Measurements from ENCODE around the gene SHISA6. TPM values are rescaled to one million over a fixed set of nuclear protein-coding genes. Genes with fewer than 3 reads are reported as not detected.

The SHISA6 gene
- total and polyA plus RNA-seq, 11 donors, result 0.16 to 1.0 (median 0.29) TPM

DNA sequence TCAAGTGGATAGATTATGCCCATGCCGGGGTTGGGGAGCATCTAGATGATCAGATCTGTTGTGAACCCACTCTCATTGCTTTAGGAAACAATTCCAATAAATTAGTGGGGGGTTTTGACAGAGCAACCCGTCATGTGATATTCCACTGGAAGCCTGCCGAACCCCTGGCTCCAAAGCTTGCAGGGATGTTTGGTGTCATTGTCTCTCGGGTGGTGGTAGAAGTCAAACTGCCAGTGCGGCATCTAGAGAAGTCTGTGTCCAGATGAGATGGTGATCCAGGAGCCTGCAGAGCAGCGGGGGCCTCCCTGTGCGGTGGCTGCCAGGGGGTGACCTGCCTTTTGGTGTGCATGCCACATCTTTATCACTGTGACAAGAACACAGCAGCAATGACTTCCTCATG is 91.7 kb downstream of the SHISA6 start:
- H3K27me3 ChIP-seq, result peaks cover 0 to 17% (median 0%) of the 10 kb centered on the region in 9 donors
- WGBS, 4 donors, result 82 to 91% (median 83%) methylated on average over 7 of the region's 7 CpGs
- DNase-seq (no peak), ATAC-seq (no peak)
- TF ChIP-seq, protein P1, sequence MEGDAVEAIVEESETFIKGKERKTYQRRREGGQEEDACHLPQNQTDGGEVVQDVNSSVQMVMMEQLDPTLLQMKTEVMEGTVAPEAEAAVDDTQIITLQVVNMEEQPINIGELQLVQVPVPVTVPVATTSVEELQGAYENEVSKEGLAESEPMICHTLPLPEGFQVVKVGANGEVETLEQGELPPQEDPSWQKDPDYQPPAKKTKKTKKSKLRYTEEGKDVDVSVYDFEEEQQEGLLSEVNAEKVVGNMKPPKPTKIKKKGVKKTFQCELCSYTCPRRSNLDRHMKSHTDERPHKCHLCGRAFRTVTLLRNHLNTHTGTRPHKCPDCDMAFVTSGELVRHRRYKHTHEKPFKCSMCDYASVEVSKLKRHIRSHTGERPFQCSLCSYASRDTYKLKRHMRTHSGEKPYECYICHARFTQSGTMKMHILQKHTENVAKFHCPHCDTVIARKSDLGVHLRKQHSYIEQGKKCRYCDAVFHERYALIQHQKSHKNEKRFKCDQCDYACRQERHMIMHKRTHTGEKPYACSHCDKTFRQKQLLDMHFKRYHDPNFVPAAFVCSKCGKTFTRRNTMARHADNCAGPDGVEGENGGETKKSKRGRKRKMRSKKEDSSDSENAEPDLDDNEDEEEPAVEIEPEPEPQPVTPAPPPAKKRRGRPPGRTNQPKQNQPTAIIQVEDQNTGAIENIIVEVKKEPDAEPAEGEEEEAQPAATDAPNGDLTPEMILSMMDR (IDR thresholded peaks at IDR 0.05), result no peak
- TF ChIP-seq POLR2A (IDR thresholded peaks at IDR 0.05), result no peak
- no peaks in the 10 kb centered on the region for H3K36me3 ChIP-seq
- no peak overlapping the region for H3K4me3 ChIP-seq
- intact Hi-C loops (cut with DNase I), result loop anchor here in 1 of 10 donors (10.0 kb wide), 1 partner anchor 58 kb away; no protein-coding TSS in a partner anchor
- no peaks in the 10 kb centered on the region for H3K4me1 ChIP-seq
- H3K9me3 ChIP-seq, result no peaks in the 10 kb centered on the region
- H3K27ac ChIP-seq, result no peak overlapping the region

DNA sequence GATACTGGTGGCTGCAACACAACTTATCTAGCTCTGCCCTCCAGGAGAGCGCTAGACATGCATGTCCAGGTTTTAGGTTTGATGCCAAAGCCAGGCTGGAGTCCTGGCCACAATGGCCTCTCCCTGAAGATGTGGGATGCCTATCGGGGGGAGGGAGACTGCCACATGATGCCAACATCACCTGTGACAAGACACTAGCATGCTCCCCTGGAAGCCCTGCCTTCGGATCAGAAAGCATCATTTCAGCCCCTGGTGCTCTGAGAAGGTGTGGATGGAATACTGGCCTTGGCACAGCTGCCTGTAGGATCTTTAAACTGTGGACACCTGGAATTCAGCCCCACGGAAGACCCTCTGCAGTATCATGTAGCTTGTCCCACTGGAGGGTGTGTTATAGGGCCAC is 93.5 kb downstream of the SHISA6 start:
- Histone ChIP-seq H3K27ac (no peak overlapping the region), H3K4me3 (no peak overlapping the region), H3K4me1 (no peaks in the 10 kb centered on the region), H3K36me3 (no peaks in the 10 kb centered on the region), H3K9me3 (no peaks in the 10 kb centered on the region), H3K27me3 (peaks cover 0 to 23% (median 0%) of the 10 kb centered on the region in 9 donors)
- ATAC-seq (no peak), DNase-seq (no peak)
- TF ChIP-seq, protein P1 (IDR thresholded peaks at IDR 0.05), result no peak
- TF ChIP-seq POLR2A (IDR thresholded peaks at IDR 0.05), result no peak
- 80 to 87% (median 85%) methylated on average over 1 to 4 of the region's 4 CpGs for WGBS, 4 donors
- intact Hi-C loops (cut with DNase I), result loop anchor here in 1 of 10 donors (10.0 kb wide), 1 partner anchor 60 kb away; no protein-coding TSS in a partner anchor

DNA sequence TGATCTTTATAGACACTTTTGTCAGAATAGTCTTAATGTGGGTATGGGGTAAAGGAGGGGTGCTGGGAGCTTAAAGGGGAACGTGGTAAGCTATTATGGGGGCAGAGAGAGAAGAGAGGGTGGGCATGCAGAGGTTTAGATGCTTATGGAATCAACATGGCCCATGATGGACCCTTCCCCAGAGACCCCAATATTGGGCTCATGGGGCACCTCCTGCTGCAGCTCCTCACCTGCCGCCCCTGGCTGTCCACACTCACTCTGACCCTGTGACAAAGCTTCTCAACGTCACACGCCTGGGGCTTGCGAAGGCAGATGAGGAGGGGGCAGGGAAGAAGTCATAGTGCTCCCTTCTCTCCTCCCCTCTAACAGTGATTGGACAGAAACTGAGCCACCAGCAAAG is 95.3 kb downstream of the SHISA6 start:
- DNase-seq, result no peak
- H3K4me1 ChIP-seq, result no peaks in the 10 kb centered on the region
- intact Hi-C loops (cut with DNase I), result loop anchor here in 1 of 10 donors (10.0 kb wide), 1 partner anchor 61 kb away; no protein-coding TSS in a partner anchor
- H3K9me3 ChIP-seq, result no peaks in the 10 kb centered on the region
- no peak overlapping the region for H3K4me3 ChIP-seq
- TF ChIP-seq, protein P1 (IDR thresholded peaks at IDR 0.05), result no peak
- no peak for TF ChIP-seq POLR2A (IDR thresholded peaks at IDR 0.05)
- no peak overlapping the region for H3K27ac ChIP-seq
- ATAC-seq, result no peak
- peaks cover 0 to 17% (median 0%) of the 10 kb centered on the region in 9 donors for H3K27me3 ChIP-seq
- no peaks in the 10 kb centered on the region for H3K36me3 ChIP-seq
- 30 to 52% (median 51%) methylated on average over 5 of the region's 5 CpGs for WGBS, 4 donors

DNA sequence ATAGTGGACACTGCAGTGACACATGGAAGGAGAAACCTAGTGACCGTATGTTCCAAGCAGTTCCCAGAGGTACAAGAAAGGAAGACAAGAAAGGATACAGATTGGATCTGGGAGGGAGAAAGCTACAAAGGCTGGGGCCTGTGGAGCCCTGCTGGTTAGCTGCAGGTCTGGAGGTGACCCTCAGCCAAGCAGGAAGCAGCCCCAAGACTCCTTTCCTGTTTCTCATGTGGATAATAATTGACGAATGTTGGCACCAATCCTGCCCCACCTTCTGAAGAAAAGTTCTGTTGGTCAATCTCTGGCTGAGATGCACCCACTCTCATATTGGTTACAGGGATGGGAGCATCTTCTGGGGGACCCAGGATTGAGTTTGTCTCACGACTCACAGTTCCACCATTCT is 99.8 kb downstream of the SHISA6 start:
- DNase-seq, result no peak
- intact Hi-C loops (cut with DNase I), result no loop called here
- Histone ChIP-seq H3K36me3 (no peaks in the 10 kb centered on the region), H3K4me1 (no peaks in the 10 kb centered on the region), H3K27me3 (peaks cover 0 to 6% (median 0%) of the 10 kb centered on the region in 9 donors), H3K9me3 (no peaks in the 10 kb centered on the region), H3K4me3 (no peak overlapping the region), H3K27ac (no peak overlapping the region)
- WGBS, 4 donors, result 42 to 71% (median 60%) methylated on average over 3 of the region's 3 CpGs
- ATAC-seq, result no peak
- TF ChIP-seq POLR2A (IDR thresholded peaks at IDR 0.05), result no peak
- TF ChIP-seq, protein P1 (IDR thresholded peaks at IDR 0.05), result no peak

Data from heart left ventricle (tissue), 16 donors.